GM06990 (cell line): ENCODE measurements around the gene DEFB114.

Experiments used
- DNase-seq: peaks from one replicate; pipeline ENCODE4 v3.0.0-alpha.2; 2011; ENCODE audit not compliant: insufficient read length; ENCODE audit errors: extremely low read depth
- H3K27me3 ChIP-seq: replicated peaks from 2 replicates; pipeline ENCODE4 v1.6.0; 2011; ENCODE audit warnings: low read length; ENCODE audit not compliant: control insufficient read depth, insufficient read depth
- H3K36me3 ChIP-seq: 2 replicates; pipeline ENCODE4 v1.5.1; 2011; ENCODE audit warnings: low read length; ENCODE audit not compliant: control insufficient read depth, insufficient read depth
- H3K4me3 ChIP-seq: replicated peaks from 2 replicates; pipeline ENCODE4 v1.5.1; 2011; ENCODE audit warnings: low read depth, mild to moderate bottlenecking, control low read depth, low read length
- CTCF ChIP-seq: IDR thresholded peaks from 2 replicates; pipeline ENCODE4 v1.5.1; 2011; ENCODE audit warnings: low read length, control low read depth, mild to moderate bottlenecking, inconsistent platforms; ENCODE audit not compliant: insufficient read depth, poor library complexity, severe bottlenecking

Gene DEFB114

GRCh38 chr6:49986551-49986950 is 22.6 kb upstream of the DEFB114 start:
- TF ChIP-seq CTCF = no peak
- Histone ChIP-seq H3K27me3 (no peaks in the 10 kb centered on the region), H3K36me3 (no peaks in the 10 kb centered on the region), H3K4me3 (no peak overlapping the region)
- DNase-seq = no peak

GRCh38 chr6:49982046-49982445 is 18.1 kb upstream of the DEFB114 start:
- Histone ChIP-seq H3K36me3 (no peaks in the 10 kb centered on the region), H3K27me3 (no peaks in the 10 kb centered on the region), H3K4me3 (no peak overlapping the region)
- no peak for TF ChIP-seq CTCF
- no peak for DNase-seq

- no peaks in the 10 kb centered on the region for H3K36me3 ChIP-seq
- DNase-seq = peak; percentile 41
- H3K27me3 ChIP-seq = no peaks in the 10 kb centered on the region
- H3K4me3 ChIP-seq = no peak overlapping the region
- no peak for TF ChIP-seq CTCF
These were observed 16.9 kb upstream of the DEFB114 start for GRCh38 chr6:49980898-49981297.

- Histone ChIP-seq H3K4me3 (no peak overlapping the region), H3K36me3 (no peaks in the 10 kb centered on the region), H3K27me3 (no peaks in the 10 kb centered on the region)
- DNase-seq = peak; percentile 21
- TF ChIP-seq CTCF = no peak
These were observed 15.6 kb upstream of the DEFB114 start for GRCh38 chr6:49979584-49979983.

- Histone ChIP-seq H3K27me3 (no peaks in the 10 kb centered on the region), H3K36me3 (no peaks in the 10 kb centered on the region), H3K4me3 (no peak overlapping the region)
- TF ChIP-seq CTCF = no peak
- peak; percentile 15 for DNase-seq
These were observed 14.6 kb upstream of the DEFB114 start for GRCh38 chr6:49978332-49979226.

GRCh38 chr6:49969605-49970004 is 5.6 kb upstream of the DEFB114 start, which contains the start of gene DEFB113:
Gene DEFB113, minus strand, starts transcription at chr6:49969625. Its CDS starts 0 bp downstream, at chr6:49969625.
- Histone ChIP-seq H3K4me3 (no peak within 1 kb of the TSS), H3K27me3 (no peaks in the 10 kb centered on the region), H3K36me3 (no peaks in the 10 kb centered on the region)
- no peak for DNase-seq
- TF ChIP-seq CTCF = no peak
